Karpas-422 (cell line): ENCODE data around the gene SLC9B1. TPM values are rescaled to one million over a fixed set of nuclear protein-coding genes. Genes with fewer than 3 reads are reported as not detected.
"Not testable (repeated sequence)": the region's sequence is repeated elsewhere in the genome, so short reads cannot be mapped to it uniquely, and the experiment has no call there.

Experiments
- DNase-seq: peaks from one replicate; pipeline ENCODE4 v3.0.0-alpha.2; 2015
- H2AFZ ChIP-seq: fragments of 200-600 bp; sonication (generic); 2 replicates; pipeline ENCODE4 v1.6.1; 2014; ENCODE audit warnings: antibody characterized with exemption, low read length, mixed read lengths
- H3K27ac ChIP-seq: fragments of 200-600 bp; sonication (generic); 2 replicates; pipeline ENCODE4 v1.5.1; 2014; ENCODE audit warnings: mild to moderate bottlenecking, low read length, moderate library complexity
- H3K27me3 ChIP-seq: fragments of 200-600 bp; sonication (generic); 2 replicates; pipeline ENCODE4 v1.6.1; 2014; ENCODE audit warnings: low read length, mixed read lengths
- H3K36me3 ChIP-seq: fragments of 200-600 bp; sonication (generic); 2 replicates; pipeline ENCODE4 v1.6.1; 2014; ENCODE audit warnings: low read length, mixed read lengths; ENCODE audit not compliant: insufficient read depth
- H3K4me1 ChIP-seq: fragments of 200-600 bp; sonication (generic); 2 replicates; pipeline ENCODE4 v1.6.1; 2014; ENCODE audit warnings: mild to moderate bottlenecking, low read length, mixed read lengths
- H3K4me2 ChIP-seq: fragments of 200-600 bp; sonication (generic); 2 replicates; pipeline ENCODE4 v1.6.1; 2014; ENCODE audit warnings: low read length, low read depth, mild to moderate bottlenecking; ENCODE audit not compliant: poor library complexity, severe bottlenecking
- H3K4me3 ChIP-seq: fragments of 200-600 bp; sonication (generic); 2 replicates; pipeline ENCODE4 v1.5.1; 2014; ENCODE audit warnings: mild to moderate bottlenecking, antibody characterized with exemption, low read length, mixed read lengths
- H3K79me2 ChIP-seq: fragments of 200-600 bp; sonication (generic); 2 replicates; pipeline ENCODE4 v1.6.1; 2014; ENCODE audit warnings: mild to moderate bottlenecking, low read length, mixed read lengths
- H3K9ac ChIP-seq: fragments of 200-600 bp; sonication (generic); 2 replicates; pipeline ENCODE4 v1.6.0; 2014; ENCODE audit warnings: low read length
- H3K9me2 ChIP-seq: fragments of 200-600 bp; sonication (generic), shearing (Covaris generic); replicated peaks from 2 replicates; pipeline ENCODE4 v1.6.0; 2014; ENCODE audit warnings: mild to moderate bottlenecking, low read length, moderate library complexity; ENCODE audit not compliant: insufficient read depth
- H3K9me3 ChIP-seq: fragments of 300-700, 200-600 bp; sonication (generic); 2 replicates; pipeline ENCODE4 v1.6.1; 2014; ENCODE audit warnings: low read length, mixed read lengths
- H4K20me1 ChIP-seq: fragments of 200-600 bp; sonication (generic); 2 replicates; pipeline ENCODE4 v1.6.1; 2014; ENCODE audit warnings: mild to moderate bottlenecking, antibody characterized with exemption, low read length, low read depth; ENCODE audit not compliant: insufficient read depth
- total RNA-seq: library from RNA; depleted of rRNA; stranded (reverse); fragments of >200 nt; shearing (Covaris generic); gene quantifications from 2 replicates; pipeline ENCODE4 v1.2.3, GENCODE V29; 2014; ENCODE audit warnings: low replicate concordance

Gene SLC9B1
- total RNA-seq, 1 experiment from 2014 or later, result 1.4 TPM

DNA sequence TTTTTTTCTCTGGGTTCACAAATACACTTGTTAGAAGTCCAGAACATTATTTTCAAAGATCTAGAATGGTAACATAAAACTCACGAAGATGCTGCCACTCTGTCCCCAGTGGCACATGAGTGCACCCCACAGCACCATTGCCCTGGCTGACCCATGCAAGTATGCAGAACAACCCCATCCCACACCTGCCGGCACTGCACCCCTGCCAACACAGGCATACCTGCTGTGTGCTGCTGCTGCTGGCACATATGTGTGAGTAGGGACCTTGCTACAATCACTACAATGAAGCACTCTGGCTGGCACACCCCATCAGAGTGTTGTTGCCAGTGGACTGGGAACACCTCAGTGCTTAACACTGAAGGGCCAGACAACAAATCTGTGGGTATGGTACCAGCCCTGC is 83.8 kb downstream of the SLC9B1 start:
- no peaks in the 10 kb centered on the region for H3K79me2 ChIP-seq
- no peaks in the 10 kb centered on the region for H3K36me3 ChIP-seq
- H3K9me2 ChIP-seq, result no peaks in the 10 kb centered on the region
- no peak overlapping the region for H2AFZ ChIP-seq
- no peak for DNase-seq
- H4K20me1 ChIP-seq, result no peaks in the 10 kb centered on the region
- no peaks in the 10 kb centered on the region for H3K27me3 ChIP-seq
- H3K27ac ChIP-seq, result no peak overlapping the region
- no peaks in the 10 kb centered on the region for H3K9me3 ChIP-seq
- no peak overlapping the region for H3K9ac ChIP-seq
- no peak overlapping the region for H3K4me2 ChIP-seq
- no peak overlapping the region for H3K4me3 ChIP-seq
- no peaks in the 10 kb centered on the region for H3K4me1 ChIP-seq

DNA sequence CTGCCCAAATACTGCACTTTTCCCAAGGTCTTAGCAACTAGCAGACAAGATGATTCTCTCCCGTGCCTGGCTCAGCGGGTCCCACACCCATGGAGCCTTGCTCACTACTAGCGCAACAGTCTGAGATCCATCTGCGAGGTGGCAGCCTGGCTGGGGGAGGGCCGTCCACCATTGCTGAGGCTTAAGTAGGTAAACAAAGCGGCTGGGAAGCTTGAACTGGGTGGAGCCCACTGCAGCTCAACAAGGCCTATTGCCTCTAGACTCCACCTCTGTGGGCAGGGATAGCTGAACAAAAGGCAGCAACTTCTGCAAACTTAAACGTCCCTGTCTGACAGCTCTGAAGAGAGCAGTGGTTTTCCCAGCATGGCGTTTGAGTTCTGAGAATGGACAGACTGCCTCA is 99.8 kb downstream of the SLC9B1 start:
- not testable (repeated sequence) for H4K20me1 ChIP-seq, H3K36me3 ChIP-seq, H3K9ac ChIP-seq, H2AFZ ChIP-seq, DNase-seq, H3K27me3 ChIP-seq, H3K79me2 ChIP-seq, H3K4me2 ChIP-seq, H3K9me2 ChIP-seq, H3K27ac ChIP-seq, H3K9me3 ChIP-seq, H3K4me1 ChIP-seq, H3K4me3 ChIP-seq

- no peaks in the 10 kb centered on the region for H4K20me1 ChIP-seq
- H3K4me1 ChIP-seq, result no peaks in the 10 kb centered on the region
- no peaks in the 10 kb centered on the region for H3K9me3 ChIP-seq
- H3K27ac ChIP-seq, result no peak overlapping the region
- H3K4me2 ChIP-seq, result no peak overlapping the region
- H2AFZ ChIP-seq, result no peak overlapping the region
- H3K4me3 ChIP-seq, result no peak overlapping the region
- H3K36me3 ChIP-seq, result no peaks in the 10 kb centered on the region
- DNase-seq, result no peak
- no peaks in the 10 kb centered on the region for H3K27me3 ChIP-seq
- H3K9ac ChIP-seq, result no peak overlapping the region
- no peaks in the 10 kb centered on the region for H3K79me2 ChIP-seq
- H3K9me2 ChIP-seq, result no peaks in the 10 kb centered on the region
Observed at GRCh38 chr4:102918859-102919258, 100.6 kb downstream of the SLC9B1 start.

DNA sequence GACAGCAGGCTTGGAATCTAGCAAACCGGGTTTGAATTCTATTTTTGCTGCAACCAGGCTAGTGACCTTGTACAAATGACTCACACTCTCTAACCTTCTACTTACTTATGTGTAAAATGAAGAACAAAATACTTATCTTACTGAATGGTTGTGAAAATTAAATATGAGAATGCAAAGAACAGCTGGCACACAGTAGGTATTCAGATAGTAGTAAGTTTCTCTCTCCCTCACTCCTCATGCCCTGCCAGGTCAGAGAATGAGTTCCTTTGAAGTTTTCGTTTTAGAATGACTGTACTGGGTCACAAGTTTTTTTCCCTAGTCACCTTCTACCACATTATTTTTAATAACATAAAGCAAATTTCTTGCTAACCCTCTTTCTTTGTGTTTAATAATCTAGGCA is 117.7 kb downstream of the SLC9B1 start:
- no peak for DNase-seq
- Histone ChIP-seq H4K20me1 (no peaks in the 10 kb centered on the region), H3K27ac (no peak overlapping the region), H2AFZ (no peak overlapping the region), H3K4me1 (no peaks in the 10 kb centered on the region), H3K4me3 (no peak overlapping the region), H3K9ac (no peak overlapping the region), H3K36me3 (no peaks in the 10 kb centered on the region), H3K79me2 (no peaks in the 10 kb centered on the region), H3K27me3 (no peaks in the 10 kb centered on the region), H3K4me2 (no peak overlapping the region), H3K9me3 (no peaks in the 10 kb centered on the region), H3K9me2 (no peaks in the 10 kb centered on the region)

DNA sequence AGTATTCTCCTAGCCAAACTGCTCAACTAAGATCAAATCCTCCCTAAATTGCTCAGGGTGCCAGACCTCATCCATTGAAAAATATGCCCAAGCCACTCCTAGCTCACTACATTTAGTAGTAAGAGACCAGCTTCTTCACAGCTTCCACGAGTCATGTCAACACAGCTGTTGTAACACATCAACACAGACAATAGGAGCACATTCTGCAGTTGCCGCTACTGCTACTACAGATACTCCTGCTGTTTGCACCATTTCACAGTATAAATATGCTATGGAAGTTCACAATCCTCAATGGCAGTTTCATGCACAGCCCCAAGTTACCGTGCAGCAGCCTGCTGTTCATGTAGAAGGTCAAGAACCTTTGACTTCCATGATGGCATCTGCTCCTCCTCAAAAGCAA is 121.9 kb downstream of the SLC9B1 start:
- H3K79me2 ChIP-seq, DNase-seq, H2AFZ ChIP-seq, H3K4me2 ChIP-seq, H3K9me2 ChIP-seq, H4K20me1 ChIP-seq, H3K9ac ChIP-seq, H3K27ac ChIP-seq, H3K4me3 ChIP-seq, H3K27me3 ChIP-seq, H3K4me1 ChIP-seq, H3K9me3 ChIP-seq, H3K36me3 ChIP-seq: not testable (repeated sequence)

DNA sequence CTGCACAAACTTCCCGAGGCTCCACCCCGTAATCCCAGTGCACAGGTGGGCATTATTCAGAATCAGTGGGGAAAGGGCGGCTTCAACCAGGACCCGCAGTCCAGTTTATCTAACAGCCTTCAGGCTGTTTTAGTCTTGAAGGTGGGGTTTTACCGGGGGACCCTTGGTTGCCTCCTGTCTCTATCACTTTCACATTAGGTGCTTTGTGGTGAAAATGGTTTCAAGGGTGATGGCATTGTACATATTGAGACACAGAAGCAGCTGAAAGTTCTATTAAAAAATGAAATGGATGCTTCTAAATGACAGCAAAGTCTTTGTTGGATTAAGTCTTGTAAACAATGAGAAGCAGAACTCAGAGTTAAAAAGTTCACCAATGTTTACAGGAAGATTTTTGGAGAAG is 123.0 kb downstream of the SLC9B1 start:
- not testable (repeated sequence) for H3K4me3 ChIP-seq, H4K20me1 ChIP-seq, H3K9me3 ChIP-seq, DNase-seq, H3K4me1 ChIP-seq, H3K4me2 ChIP-seq, H3K9me2 ChIP-seq, H3K79me2 ChIP-seq, H3K9ac ChIP-seq, H3K36me3 ChIP-seq, H3K27ac ChIP-seq, H2AFZ ChIP-seq, H3K27me3 ChIP-seq

DNA sequence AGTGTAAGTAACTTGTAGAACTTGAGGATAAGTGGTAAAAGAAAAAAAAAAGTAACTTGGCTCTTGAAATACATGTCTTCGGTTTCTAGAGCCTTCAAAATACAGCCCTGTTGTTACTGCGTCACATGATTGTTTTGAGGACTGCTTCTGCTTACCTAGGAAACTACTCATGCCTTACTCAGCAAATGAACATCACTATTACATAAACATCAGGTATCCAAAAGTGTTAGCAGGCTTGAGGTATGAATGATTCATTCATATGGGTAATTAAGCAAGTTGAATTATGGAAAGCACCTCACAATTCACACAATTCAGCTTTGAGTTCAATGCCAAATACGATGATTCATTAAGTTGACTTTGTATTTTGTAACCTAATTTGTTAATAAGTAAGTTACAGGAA is 129.6 kb downstream of the SLC9B1 start:
- not testable (repeated sequence) for H3K4me2 ChIP-seq

DNA sequence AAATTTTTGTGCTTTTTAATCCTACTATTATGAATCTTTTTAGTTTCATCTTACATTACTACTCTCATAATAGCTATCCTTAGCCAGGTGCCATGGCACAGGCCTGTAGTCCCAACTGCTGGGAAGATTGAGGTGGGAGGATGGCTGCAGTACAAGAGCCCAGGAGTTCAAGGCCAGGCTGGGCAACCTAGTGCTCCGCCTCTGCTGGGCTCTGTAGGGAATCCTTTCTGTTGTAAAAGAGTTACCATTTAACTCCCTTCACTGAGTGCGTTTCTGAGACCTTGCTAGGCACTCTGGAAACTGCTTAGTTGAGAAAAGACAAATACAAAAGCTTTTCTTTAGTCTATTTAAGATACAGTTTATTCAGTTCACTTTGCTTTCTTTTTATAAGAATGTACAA is 130.9 kb downstream of the SLC9B1 start:
- not testable (repeated sequence) for H3K27ac ChIP-seq, H3K4me3 ChIP-seq, H2AFZ ChIP-seq, H3K9me2 ChIP-seq, H4K20me1 ChIP-seq, DNase-seq, H3K4me2 ChIP-seq, H3K9ac ChIP-seq, H3K9me3 ChIP-seq, H3K4me1 ChIP-seq, H3K27me3 ChIP-seq
- Histone ChIP-seq H3K79me2 (peaks cover 22% of the 10 kb centered on the region), H3K36me3 (peaks cover 10% of the 10 kb centered on the region; the same call in 1 of the 2 replicates)

More for the DNA sequence above, 129.6 kb downstream of the SLC9B1 start:
- H3K9ac ChIP-seq, H3K27ac ChIP-seq, H3K4me1 ChIP-seq, H3K9me2 ChIP-seq, DNase-seq, H3K79me2 ChIP-seq, H3K36me3 ChIP-seq, H4K20me1 ChIP-seq, H3K9me3 ChIP-seq, H3K27me3 ChIP-seq, H3K4me3 ChIP-seq, H2AFZ ChIP-seq: not testable (repeated sequence)

DNA sequence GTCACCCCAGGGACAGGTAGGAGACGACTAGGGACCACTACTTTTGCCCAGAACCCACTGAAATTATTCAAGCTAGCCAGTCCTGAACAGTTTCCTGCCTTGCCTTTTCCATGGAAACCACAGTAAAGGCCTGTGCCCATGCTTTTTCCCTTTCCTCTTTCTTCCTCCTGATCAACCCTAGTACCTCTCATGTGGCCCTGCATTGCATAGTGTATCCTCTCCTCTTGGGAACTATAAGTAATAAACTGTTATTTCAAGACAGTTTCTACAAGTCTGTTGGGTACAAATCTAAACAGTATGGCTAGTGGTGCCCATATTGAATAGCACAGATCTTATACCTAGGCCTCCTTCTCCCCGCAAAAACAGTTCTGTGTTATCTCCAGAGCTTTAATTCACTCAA is 136.2 kb downstream of the SLC9B1 start:
- Histone ChIP-seq H3K4me2 (no peak overlapping the region), H3K27me3 (no peaks in the 10 kb centered on the region), H3K27ac (no peak overlapping the region), H4K20me1 (0 out of 2 replicates have a peak, but pooled peaks cover 12% of the 10 kb centered on the region), H3K9me2 (no peaks in the 10 kb centered on the region), H3K79me2 (peaks cover 66% of the 10 kb centered on the region), H3K36me3 (peaks cover 12% of the 10 kb centered on the region; the same call in 1 of the 2 replicates), H3K9me3 (no peaks in the 10 kb centered on the region), H3K4me1 (no peaks in the 10 kb centered on the region), H2AFZ (no peak overlapping the region), H3K4me3 (no peak overlapping the region), H3K9ac (no peak overlapping the region)
- no peak for DNase-seq
